ENCODE results near the gene ATF6.
"Not testable (repeated sequence)": the region's sequence is repeated elsewhere in the genome, so short reads cannot be mapped to it uniquely, and the experiment has no call there.

ATF6 gene

GRCh38 chr1:161766102-161766981 is at the start of gene ATF6:
ATF6 (plus strand) TSS chr1:161766320; CDS start chr1:161766361, 41 bp downstream.
- peak; percentile 85 for DNase-seq (ENCODE audit: low spot score)

GRCh38 chr1:161718559-161719324 is 47.4 kb upstream of the ATF6 start:
- no peak for DNase-seq (ENCODE audit: low spot score)

GRCh38 chr1:161719325-161719611 is 46.9 kb upstream of the ATF6 start:
- DNase-seq (ENCODE audit: low spot score), result no peak

GRCh38 chr1:161720422-161720821 is 45.7 kb upstream of the ATF6 start:
- DNase-seq (ENCODE audit: low spot score), result no peak

GRCh38 chr1:161720956-161721737 is 45.0 kb upstream of the ATF6 start, which contains the start of gene FCRLB:
FCRLB (plus strand) TSS chr1:161721544; CDS start chr1:161722673, 1,129 bp downstream.
- no peak for DNase-seq (ENCODE audit: low spot score)

- DNase-seq (ENCODE audit: low spot score), result peak; percentile 78
Measured at GRCh38 chr1:161721738-161722343, 44.3 kb upstream of the ATF6 start.

- DNase-seq (ENCODE audit: low spot score), result no peak
Measured at GRCh38 chr1:161722406-161722805, 43.7 kb upstream of the ATF6 start.

GRCh38 chr1:161723459-161724141 is 42.5 kb upstream of the ATF6 start:
- no peak for DNase-seq (ENCODE audit: low spot score)

- not testable (repeated sequence) for DNase-seq (ENCODE audit: low spot score)
Measured at GRCh38 chr1:161725258-161725907, 40.7 kb upstream of the ATF6 start.

GRCh38 chr1:161725908-161726472 is 40.1 kb upstream of the ATF6 start:
- peak; percentile 55 for DNase-seq (ENCODE audit: low spot score)

GRCh38 chr1:161726473-161727255 is 39.5 kb upstream of the ATF6 start:
- peak; percentile 91 for DNase-seq (ENCODE audit: low spot score)

GRCh38 chr1:161727256-161727924 is 38.7 kb upstream of the ATF6 start:
- DNase-seq (ENCODE audit: low spot score), result peak; percentile 65

GRCh38 chr1:161728376-161729226 is 37.5 kb upstream of the ATF6 start:
- DNase-seq (ENCODE audit: low spot score), result no peak

- peak; percentile 39 for DNase-seq (ENCODE audit: low spot score)
Measured at GRCh38 chr1:161730050-161730564, 36.0 kb upstream of the ATF6 start.

GRCh38 chr1:161731241-161731640 is 34.9 kb upstream of the ATF6 start:
- no peak for DNase-seq (ENCODE audit: low spot score)

GRCh38 chr1:161731981-161732718 is 34.0 kb upstream of the ATF6 start:
- DNase-seq (ENCODE audit: low spot score), result no peak

- peak; percentile 74 for DNase-seq (ENCODE audit: low spot score)
Measured at GRCh38 chr1:161733526-161733925, 32.6 kb upstream of the ATF6 start.
